Dedifferentiated amniotic fluid mesenchymal stem cell (primary cell): ENCODE measurements around the gene SDE2.
"Not testable (repeated sequence)": the region's sequence is repeated elsewhere in the genome, so short reads cannot be mapped to it uniquely, and the experiment has no call there.

ENCODE experiments used
- DNase-seq: peaks from one replicate; pipeline ENCODE4 v3.0.0-alpha.2; 2016; ENCODE audit errors: extremely low spot score

Gene SDE2

GRCh38 chr1:225975146-225975545, 24.0 kb downstream of the SDE2 start:
- DNase-seq = not testable (repeated sequence)

- DNase-seq = no peak
These were observed 24.7 kb downstream of the SDE2 start for GRCh38 chr1:225974454-225974853.

DNA sequence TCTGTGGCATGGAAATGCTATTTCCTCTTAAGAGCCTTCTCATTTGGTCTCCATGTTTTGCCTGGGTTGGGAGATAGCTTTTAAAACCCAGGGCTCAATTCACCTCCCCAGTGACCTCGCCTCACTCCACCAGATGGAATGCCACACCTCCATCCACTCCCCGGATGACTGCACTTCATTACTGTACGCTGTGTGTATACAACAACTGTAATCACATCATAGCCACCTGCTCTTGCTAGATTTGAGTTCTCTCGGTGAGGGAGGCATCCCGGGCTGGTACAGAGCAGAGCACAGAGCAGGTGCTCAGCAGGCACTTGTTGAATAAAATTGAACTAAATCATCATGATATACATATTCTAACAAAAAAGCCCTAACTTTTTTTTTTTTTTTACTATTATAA, 26.0 kb downstream of the SDE2 start:
- DNase-seq = no peak

- no peak for DNase-seq
These were observed 26.6 kb downstream of the SDE2 start for GRCh38 chr1:225972344-225973152.

DNA sequence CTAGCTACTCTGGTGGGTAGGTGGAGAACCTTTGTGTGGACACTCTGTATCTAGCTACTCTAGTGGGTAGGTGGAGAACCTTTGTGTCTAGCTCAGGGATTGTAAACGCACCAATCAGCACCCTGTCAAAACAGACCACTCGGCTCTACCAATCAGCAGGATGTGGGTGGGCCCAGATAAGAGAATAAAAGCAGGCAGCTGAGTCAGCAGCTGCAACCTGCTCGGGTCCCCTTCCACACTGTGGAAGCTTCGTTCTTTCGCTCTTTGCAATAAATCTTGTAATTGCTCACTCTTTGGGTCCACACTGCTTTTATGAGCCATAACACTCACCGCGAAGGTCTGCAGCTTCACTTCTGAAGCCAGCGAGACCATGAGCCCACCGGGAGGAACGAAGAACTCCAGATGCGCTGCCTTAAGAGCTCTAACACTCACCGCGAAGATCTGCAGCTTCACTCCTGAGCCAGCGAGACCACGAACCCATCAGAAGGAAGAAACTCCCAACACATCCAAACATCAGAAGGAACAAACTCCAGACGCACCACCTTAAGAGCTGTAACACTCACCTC, 28.5 kb downstream of the SDE2 start:
- not testable (repeated sequence) for DNase-seq

DNA sequence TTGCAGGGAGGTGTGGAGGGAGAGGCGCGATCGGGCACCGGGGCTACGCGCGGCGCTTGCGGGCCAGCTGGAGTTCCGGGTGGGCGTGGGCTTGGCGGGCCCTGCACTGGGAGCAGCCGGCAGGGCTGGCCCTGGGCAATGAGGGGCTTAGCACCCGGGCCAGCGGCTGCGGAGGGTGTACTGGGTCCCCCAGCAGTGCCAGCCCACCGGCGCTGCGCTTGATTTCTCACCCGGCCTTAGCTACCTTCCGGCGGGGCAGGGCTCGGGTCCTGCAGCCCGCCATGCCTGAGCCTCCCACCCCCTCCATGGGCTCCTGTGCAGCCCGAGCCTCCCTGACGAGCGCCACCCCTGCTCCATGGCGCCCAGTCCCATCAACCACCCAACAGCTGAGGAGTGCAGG, 29.4 kb downstream of the SDE2 start:
- DNase-seq = not testable (repeated sequence)

GRCh38 chr1:225965231-225965630, 33.9 kb downstream of the SDE2 start:
- DNase-seq = no peak

DNA sequence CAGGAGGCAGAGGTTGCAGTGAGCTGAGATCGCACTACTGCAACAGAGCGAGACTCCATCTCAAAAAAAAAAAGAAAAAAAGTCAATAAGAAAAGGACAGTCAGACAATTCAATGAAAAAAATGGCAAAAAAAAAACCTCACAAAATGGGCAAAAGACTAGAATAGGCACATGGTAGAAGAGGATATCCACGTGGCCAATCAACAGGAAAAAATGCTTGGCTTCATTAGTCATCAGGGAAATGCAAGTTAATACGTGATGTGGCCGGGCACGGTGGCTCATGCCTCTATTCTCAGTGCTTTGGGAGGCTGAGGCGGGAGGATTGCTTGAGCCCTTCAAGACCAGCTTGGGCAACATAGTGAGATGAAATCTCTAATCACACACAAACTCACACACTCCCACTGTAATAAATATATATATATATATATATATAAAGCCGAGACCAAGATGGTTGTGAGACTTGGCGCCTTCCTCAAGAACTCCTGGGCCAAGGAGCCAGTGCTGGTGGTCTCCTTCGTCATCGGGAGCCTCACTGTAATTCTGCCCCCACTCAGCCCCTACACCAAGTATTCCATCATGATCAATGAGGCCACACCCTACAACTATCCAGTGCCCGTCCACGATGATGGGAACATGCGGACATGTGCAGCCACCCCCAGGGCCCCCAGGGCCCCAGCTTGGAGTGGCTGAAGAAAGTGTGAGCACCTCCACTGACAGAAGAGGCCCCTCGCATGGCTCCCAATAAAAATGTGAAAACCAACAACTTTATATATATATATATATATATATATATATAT, 35.2 kb downstream of the SDE2 start:
- no peak for DNase-seq

GRCh38 chr1:225962440-225962975, 36.6 kb downstream of the SDE2 start:
- no peak for DNase-seq

DNA sequence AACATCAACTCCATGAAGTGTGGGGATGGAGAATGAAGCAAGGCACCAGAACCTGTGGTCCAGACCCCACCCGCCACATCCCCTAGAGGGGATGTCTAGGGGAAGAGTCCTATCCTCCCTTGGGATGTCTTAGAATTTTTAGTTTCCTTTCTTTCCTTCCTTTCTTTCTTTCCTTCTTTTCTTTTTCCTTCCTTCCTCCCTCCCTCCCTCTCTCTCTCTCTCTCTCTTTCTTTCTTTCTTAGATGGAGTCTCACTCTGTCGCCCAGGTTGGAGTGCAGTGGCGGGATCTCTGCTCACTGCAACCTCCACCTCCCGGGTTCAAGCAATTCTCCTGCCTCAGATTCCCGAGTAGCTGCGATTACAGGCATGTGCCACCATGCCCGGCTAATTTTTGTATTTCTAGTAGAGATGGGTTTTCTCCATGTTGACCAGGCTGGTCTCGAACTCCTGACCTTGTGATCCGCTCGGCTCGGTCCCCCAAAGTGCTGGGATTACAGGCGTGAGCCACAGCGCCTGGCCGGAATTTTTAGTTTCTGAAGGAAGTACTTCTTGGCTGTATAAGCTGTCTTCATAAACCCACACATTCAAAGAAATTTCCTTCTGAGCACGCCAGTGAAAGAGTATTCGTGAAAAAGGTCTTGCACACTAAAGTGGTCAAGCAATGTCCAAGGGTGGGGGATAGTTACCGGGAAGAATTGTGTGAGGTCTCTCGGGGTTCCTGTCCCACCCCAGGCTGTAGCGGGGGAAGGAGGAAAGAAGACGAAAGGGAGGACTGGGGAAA, 37.3 kb downstream of the SDE2 start:
- no peak for DNase-seq

GRCh38 chr1:225958041-225958440, 41.1 kb downstream of the SDE2 start:
- no peak for DNase-seq

DNA sequence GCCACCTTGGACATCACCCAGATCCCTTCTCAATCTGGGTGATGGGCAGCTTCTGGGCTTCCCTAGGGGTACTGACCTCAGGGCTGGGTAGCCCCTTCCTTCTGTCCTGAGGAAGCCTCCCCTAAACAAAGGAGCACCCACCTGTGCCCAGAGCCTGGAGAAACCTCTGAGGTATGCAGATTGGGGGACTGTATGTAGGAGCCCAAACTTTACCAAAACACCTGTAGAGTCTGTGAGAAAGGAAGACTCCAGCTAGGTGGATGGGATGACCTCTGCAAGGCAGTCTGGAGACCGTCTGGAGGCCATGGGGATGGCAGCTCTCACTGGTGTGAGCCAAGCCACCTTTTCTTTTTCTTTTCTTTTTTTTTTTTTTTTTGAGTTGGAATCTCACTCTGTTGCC, 44.4 kb downstream of the SDE2 start:
- DNase-seq = no peak

- DNase-seq = no peak
These were observed 45.8 kb downstream of the SDE2 start for GRCh38 chr1:225953315-225953714.

DNA sequence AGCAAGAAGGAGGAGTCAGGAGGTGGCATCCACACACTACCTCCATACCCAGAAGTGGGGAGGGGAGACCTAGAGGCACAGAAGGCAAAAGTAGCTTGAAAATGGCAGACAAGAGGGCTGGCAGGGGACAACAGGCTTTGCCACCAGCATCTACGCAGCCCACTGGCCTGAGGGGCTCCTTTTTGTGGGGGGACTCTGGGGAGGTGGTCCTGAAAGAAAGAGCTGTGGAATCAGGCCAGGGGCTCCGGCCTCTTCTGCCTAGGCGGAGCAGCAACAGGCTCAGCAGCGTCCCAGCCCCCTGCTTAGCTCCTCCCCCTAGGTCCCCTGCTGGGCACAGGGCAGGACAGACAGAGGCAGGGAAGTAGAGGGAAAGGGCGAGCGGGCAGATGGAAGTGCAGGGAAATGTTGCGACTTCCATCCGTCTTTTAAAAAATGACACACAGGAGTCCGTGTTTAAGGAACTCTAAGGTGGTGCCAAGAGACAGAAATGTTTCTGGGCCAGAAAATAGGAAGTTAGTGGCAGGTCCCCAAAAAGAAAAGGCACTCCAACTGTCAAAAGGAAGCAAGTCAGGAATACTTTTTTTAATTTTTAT, 48.1 kb downstream of the SDE2 start:
- no peak for DNase-seq

DNA sequence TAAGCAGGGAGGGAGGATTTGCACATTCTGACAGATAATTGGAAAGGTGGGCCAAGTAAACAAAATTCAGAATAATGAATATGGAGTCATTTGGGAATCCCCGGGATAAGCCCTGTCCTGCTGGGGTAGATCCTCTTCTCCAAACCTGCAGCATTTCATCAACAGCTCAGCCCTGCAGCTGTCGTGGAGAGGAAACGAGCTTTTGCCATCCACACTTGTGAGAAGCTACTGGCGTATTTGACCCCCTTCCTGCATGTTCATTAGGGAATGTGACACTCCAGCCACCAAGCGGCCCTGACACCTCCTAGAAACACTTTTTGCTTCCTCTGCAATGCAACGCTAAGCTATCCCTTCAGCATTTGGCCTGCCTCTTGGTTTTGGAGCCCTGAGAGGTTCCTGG, 50.1 kb downstream of the SDE2 start:
- no peak for DNase-seq

GRCh38 chr1:225946803-225947202, 52.3 kb downstream of the SDE2 start:
- no peak for DNase-seq

- no peak for DNase-seq
These were observed 53.0 kb downstream of the SDE2 start for GRCh38 chr1:225946082-225946620.

DNA sequence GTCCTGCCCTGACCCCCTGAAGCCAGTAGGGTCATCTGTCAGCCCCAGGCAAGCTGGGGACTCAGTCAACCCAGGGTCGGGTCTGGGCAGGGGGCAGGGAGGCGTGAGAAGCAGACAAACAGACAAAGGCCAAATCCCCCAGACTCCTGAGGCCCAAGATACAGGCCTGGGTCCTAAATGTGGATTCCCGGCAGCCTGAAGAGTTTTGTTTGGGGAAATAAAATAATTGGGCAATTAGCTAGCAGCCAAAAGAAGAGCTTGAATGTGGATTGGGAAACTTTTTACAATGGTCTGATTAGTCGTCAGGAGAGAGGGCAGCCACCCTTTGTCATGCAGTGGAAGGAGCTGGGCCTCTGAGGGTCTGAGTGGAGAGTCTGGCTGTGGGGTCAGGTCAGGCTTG, 53.6 kb downstream of the SDE2 start:
- DNase-seq = no peak

DNA sequence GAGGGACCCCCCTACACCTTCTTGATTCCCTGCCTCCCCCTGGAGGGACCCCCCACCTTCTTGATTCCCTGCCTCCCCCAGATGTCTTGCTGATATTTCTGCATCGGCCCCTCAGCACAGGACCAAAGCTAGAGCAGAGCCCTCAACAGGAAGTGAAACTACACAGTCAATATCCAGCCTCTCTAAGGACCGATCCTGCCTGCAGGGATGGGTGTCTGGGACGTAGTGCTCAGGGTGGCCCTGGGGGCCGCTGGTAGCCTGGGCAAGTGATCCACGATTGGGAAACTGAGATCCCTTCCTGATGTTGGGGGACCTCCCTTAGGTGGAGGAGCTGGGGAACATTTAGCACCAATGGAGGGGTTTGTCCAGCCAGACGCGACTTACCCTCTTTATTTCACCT, 54.2 kb downstream of the SDE2 start:
- DNase-seq = no peak

DNA sequence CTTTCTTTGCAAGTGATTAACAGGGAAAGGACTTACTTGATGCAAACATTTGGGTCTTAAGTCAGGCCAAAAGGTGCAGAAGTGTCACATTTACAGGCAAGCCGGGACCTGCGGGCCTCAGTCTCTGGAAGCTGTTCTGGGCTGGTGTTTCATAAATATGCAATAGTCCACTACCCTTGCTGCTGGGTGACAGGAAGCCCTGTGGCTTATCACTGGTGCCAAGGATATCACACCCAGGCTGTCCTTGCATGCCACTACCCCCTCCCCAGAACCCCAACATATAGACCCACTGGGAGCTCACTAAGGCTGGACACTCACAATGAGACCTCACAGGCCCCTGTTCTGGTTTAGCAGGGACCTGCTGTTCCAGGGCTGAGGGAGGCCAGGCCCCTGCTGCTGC, 54.8 kb downstream of the SDE2 start:
- DNase-seq = no peak

- DNase-seq = no peak
These were observed 55.6 kb downstream of the SDE2 start for GRCh38 chr1:225943582-225943981.
